ENCODE results near the gene GALNT14.

GALNT14 gene

DNA sequence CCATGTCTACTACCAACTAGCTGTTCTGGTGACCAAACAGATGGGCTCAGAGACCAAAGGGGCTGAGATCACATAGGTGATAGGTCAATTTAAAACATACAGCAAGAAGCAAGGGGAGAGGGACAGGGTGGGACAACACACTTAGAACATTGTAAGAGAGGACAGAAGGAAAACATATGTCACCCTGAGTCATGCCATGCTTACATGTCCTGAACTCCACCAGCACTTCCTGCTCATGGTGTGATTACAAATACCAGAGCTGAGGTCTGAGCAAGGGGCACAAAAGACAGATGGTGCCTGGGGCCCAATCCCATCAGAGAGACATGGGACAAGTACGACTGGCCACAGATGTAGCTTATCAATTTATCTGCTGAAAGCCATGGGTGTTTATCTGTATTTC is 28.7 kb upstream of the GALNT14 start:
- no peak overlapping the region for H3K4me3 ChIP-seq (ENCODE audit: low read depth, low read length)
- TF ChIP-seq, protein P1, sequence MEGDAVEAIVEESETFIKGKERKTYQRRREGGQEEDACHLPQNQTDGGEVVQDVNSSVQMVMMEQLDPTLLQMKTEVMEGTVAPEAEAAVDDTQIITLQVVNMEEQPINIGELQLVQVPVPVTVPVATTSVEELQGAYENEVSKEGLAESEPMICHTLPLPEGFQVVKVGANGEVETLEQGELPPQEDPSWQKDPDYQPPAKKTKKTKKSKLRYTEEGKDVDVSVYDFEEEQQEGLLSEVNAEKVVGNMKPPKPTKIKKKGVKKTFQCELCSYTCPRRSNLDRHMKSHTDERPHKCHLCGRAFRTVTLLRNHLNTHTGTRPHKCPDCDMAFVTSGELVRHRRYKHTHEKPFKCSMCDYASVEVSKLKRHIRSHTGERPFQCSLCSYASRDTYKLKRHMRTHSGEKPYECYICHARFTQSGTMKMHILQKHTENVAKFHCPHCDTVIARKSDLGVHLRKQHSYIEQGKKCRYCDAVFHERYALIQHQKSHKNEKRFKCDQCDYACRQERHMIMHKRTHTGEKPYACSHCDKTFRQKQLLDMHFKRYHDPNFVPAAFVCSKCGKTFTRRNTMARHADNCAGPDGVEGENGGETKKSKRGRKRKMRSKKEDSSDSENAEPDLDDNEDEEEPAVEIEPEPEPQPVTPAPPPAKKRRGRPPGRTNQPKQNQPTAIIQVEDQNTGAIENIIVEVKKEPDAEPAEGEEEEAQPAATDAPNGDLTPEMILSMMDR (IDR thresholded peaks at IDR 0.05; ENCODE audit: low read depth, low read length) = no peak

DNA sequence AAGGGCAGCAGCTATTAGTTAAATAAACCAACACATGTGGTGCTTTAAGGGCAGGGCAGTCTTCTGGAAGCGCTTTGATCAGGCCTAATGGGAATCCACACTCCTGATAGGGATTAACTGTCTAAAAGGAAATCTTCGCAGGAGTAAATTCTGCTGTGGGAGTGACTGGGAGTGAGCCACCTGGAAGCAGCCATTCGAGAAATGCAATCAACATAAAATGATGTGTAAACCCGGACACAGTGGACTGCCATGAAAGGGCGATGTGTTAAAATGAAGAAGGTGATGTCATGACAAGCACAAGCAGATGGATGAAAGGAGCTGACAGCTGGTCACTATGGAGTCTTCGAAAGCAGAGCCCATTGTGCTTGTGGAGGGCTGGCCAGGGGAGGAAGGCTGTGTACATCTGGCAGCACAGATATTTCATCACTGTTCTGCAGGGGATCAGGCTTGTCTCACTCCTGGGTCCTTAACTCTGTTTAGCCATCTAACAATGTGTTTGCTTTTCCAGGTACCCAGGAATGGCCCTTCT is 24.8 kb upstream of the GALNT14 start:
- H3K4me3 ChIP-seq (ENCODE audit: low read depth, low read length) = no peak overlapping the region
- TF ChIP-seq, protein P1 (IDR thresholded peaks at IDR 0.05; ENCODE audit: low read depth, low read length) = no peak

DNA sequence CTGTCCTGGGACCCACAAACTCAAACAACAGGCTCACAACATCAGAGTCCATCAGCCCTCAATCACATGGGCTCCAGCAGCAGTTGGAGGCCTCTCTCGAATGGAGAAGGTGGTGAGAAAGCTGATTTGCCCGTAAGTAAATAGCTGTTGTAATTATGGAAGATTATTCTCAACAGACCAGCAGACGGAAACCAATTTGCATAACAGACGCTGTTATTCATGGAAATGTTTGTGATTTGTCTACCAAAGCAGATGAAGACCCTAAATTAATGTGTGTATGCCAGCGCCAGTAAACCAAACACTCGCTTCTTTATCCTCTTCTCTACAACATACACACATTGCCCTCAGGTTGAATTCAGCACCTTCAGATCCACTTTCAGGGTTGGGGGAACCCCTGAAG is 23.4 kb upstream of the GALNT14 start:
- no peak overlapping the region for H3K4me3 ChIP-seq (ENCODE audit: low read depth, low read length)
- TF ChIP-seq, protein P1 (IDR thresholded peaks at IDR 0.05; ENCODE audit: low read depth, low read length) = no peak

DNA sequence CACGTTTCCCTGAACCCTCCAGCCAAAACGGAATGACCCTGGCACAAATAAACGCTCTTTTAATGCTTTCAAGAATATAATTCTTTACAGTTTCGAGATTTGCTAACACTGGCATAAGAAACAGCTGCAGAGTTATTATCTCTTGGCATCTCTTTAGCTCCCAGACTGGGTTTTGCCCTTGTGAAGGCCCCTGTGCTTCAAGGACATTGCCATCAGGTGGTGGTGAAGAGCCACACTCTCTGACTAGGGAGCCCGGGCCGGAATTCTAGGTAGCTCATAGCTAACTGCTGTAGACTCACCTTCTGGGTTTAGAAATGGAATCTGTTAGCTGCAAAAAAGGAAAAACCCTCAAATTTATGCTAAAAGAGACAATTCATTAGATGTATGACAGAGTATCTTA is 13.3 kb upstream of the GALNT14 start:
- no peak overlapping the region for H3K4me3 ChIP-seq (ENCODE audit: low read depth, low read length)
- TF ChIP-seq, protein P1 (IDR thresholded peaks at IDR 0.05; ENCODE audit: low read depth, low read length) = no peak

DNA sequence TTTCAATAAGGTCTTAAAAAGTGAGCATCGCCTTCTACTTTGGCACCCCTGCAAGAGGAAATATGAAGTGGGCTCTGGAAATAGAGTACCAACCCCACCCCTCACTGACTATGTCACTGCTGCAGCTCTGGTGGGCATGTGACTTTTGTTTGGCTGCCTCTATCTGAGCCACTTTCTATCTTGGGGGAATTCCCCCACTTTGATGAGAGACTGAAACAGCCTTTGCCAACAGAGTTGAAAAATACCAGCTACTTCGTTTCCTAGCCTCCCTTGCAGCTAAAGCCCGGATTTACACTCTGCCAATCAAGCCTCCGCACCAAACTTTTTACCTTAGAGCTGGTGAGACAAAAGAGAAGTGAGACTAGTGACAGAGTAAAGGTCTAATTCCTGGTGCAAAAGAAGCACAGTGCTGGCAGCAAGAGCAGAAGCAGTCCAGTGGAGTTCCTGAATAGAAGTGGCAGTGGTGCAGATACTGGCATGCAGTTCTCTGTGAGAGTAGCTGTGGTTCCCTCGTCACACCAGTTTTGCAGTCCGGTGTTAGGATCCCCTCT is 12.0 kb upstream of the GALNT14 start:
- H3K4me3 ChIP-seq (ENCODE audit: low read depth, low read length) = no peak overlapping the region
- TF ChIP-seq, protein P1 (IDR thresholded peaks at IDR 0.05; ENCODE audit: low read depth, low read length) = no peak

DNA sequence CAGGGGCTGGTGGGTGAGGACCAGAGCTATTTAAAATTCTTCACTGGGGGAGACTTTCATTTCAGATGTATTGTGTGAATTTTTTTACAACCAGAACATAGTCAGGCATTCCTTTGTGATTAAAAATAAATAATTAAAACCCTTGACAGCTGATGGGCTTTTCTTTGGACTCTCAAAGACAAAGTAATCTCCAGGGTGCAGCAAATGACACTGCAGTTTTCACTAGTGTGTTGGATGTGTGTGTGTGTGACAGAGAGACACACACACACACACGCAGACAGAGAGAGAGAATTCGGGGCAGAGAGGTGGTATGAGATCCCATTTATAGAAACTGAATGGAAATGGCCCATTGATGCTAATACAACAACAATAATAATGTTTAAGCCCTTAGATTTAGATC is 10.3 kb upstream of the GALNT14 start:
- no peak overlapping the region for H3K4me3 ChIP-seq (ENCODE audit: low read depth, low read length)
- TF ChIP-seq, protein P1 (IDR thresholded peaks at IDR 0.05; ENCODE audit: low read depth, low read length) = no peak

DNA sequence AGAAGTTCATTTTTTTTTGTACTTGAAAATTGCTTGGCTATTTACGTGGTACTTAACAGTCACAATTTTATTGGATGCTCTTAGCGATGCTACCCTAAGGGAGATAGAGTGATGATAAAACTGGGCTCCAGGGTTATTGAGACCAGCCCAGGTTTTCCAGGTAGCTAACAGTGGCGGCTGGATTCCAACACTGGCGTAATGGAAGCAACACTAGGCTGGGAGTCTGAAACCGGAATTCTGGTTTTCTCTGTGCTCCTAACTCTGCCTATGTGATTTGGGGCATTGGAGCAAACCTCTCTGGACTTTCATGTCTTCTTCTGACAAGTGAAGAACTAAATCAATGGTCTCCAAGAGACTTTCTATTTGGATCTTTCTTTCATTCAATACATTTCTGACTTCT is 9.4 kb upstream of the GALNT14 start:
- H3K4me3 ChIP-seq (ENCODE audit: low read depth, low read length) = no peak overlapping the region
- TF ChIP-seq, protein P1 (IDR thresholded peaks at IDR 0.05; ENCODE audit: low read depth, low read length) = no peak

All from WI38 (cell line).